ENCODE data around the gene MEGF9. TPM values are rescaled to one million over a fixed set of nuclear protein-coding genes. Genes with fewer than 3 reads are reported as not detected.

MEGF9 gene
- total RNA-seq, 2 donors from 2014 or later = 5.0 to 10.7 TPM

DNA sequence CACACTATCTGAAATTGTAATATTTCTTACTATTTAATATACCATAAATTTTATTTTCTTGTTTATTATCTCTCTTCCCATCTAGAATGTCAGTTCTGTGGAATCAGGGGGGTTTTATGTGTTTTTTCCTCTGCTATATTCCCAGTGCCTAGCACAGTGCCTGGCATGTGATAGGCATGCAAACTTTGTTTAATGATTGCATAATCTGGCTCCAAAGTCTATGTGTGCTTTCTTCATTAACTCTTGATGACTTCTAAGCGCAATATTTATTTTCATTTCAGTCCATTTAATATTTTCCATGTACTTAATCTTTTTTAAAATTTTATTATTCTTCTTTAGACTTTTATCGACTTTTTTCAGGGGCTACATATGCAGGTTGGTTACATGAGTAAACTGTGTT, 73.9 kb downstream of the MEGF9 start:
- peaks cover 12% of the 10 kb centered on the region for H3K36me3 ChIP-seq (ENCODE audit: control insufficient read depth, insufficient read depth, low read length)
- H3K9me3 Mint-ChIP-seq = peaks cover 22% of the 10 kb centered on the region
- peaks cover 2% of the 10 kb centered on the region for H3K4me1 Mint-ChIP-seq
- peaks cover 17% of the 10 kb centered on the region for H3K36me3 Mint-ChIP-seq (ENCODE audit: low read depth)
- 100% methylated on average over 1 of the region's 2 CpGs; no CpG with 5 or more reads in 1 of the 2 experiments for WGBS, 2 experiments (ENCODE audit: insufficient coverage in 1 of 2, insufficient read length in 1 of 2)
- H3K27me3 Mint-ChIP-seq (ENCODE audit: insufficient read depth) = no peaks in the 10 kb centered on the region
- H3K9ac ChIP-seq (ENCODE audit: extremely low read depth, low read length, poor library complexity, severe bottlenecking) = no peak overlapping the region
- no peak overlapping the region for H3K4me3 Mint-ChIP-seq
- no peaks in the 10 kb centered on the region for H3K27me3 ChIP-seq (ENCODE audit: control insufficient read depth, insufficient read depth, low read length, poor library complexity, severe bottlenecking)
- H3K27ac Mint-ChIP-seq = no peak overlapping the region
- TF ChIP-seq CTCF (conservative IDR thresholded peaks at IDR 0.05) = no peak
- no peak overlapping the region for H3K27ac ChIP-seq (ENCODE audit: low read depth, low read length)
- H3K4me1 ChIP-seq (ENCODE audit: control insufficient read depth, insufficient read depth, low read length) = no peaks in the 10 kb centered on the region
- H3K9me3 ChIP-seq (ENCODE audit: control insufficient read depth, low read length) = peaks cover 16% of the 10 kb centered on the region
- H3K4me3 ChIP-seq (ENCODE audit: low read length) = no peak overlapping the region
- no peak for DNase-seq

- Histone ChIP-seq H3K27me3 (ENCODE audit: control insufficient read depth, insufficient read depth, low read length, poor library complexity, severe bottlenecking) (no peaks in the 10 kb centered on the region), H3K4me3 (ENCODE audit: low read length) (no peak overlapping the region), H3K4me1 (ENCODE audit: control insufficient read depth, insufficient read depth, low read length) (no peaks in the 10 kb centered on the region), H3K36me3 (ENCODE audit: control insufficient read depth, insufficient read depth, low read length) (peaks cover 12% of the 10 kb centered on the region), H3K9me3 (ENCODE audit: control insufficient read depth, low read length) (peaks cover 26% of the 10 kb centered on the region), H3K27ac (ENCODE audit: low read depth, low read length) (no peak overlapping the region), H3K9ac (ENCODE audit: extremely low read depth, low read length, poor library complexity, severe bottlenecking) (no peak overlapping the region)
- peaks cover 32% of the 10 kb centered on the region for H3K9me3 Mint-ChIP-seq
- peaks cover 2% of the 10 kb centered on the region for H3K4me1 Mint-ChIP-seq
- no peak for TF ChIP-seq CTCF (conservative IDR thresholded peaks at IDR 0.05)
- H3K27ac Mint-ChIP-seq = no peak overlapping the region
- WGBS, 2 experiments (ENCODE audit: insufficient coverage in 1 of 2, insufficient read length in 1 of 2) = 83 to 90% methylated on average over 3 to 5 of the region's 5 CpGs
- H3K36me3 Mint-ChIP-seq (ENCODE audit: low read depth) = peaks cover 18% of the 10 kb centered on the region
- no peak overlapping the region for H3K4me3 Mint-ChIP-seq
- no peaks in the 10 kb centered on the region for H3K27me3 Mint-ChIP-seq (ENCODE audit: insufficient read depth)
- DNase-seq = no peak
Observed at GRCh38 chr9:120637919-120638318, 76.4 kb downstream of the MEGF9 start.

GRCh38 chr9:120636194-120636957, 77.9 kb downstream of the MEGF9 start:
- Mint-ChIP-seq H3K4me3 (no peak overlapping the region), H3K27ac (no peak overlapping the region), H3K27me3 (ENCODE audit: insufficient read depth) (no peaks in the 10 kb centered on the region), H3K4me1 (peaks cover 2% of the 10 kb centered on the region), H3K36me3 (ENCODE audit: low read depth) (peaks cover 18% of the 10 kb centered on the region), H3K9me3 (peaks cover 32% of the 10 kb centered on the region)
- TF ChIP-seq CTCF (conservative IDR thresholded peaks at IDR 0.05) = no peak
- no peak for DNase-seq
- Histone ChIP-seq H3K27ac (ENCODE audit: low read depth, low read length) (no peak overlapping the region), H3K36me3 (ENCODE audit: control insufficient read depth, insufficient read depth, low read length) (peaks cover 11% of the 10 kb centered on the region), H3K9ac (ENCODE audit: extremely low read depth, low read length, poor library complexity, severe bottlenecking) (no peak overlapping the region), H3K27me3 (ENCODE audit: control insufficient read depth, insufficient read depth, low read length, poor library complexity, severe bottlenecking) (no peaks in the 10 kb centered on the region), H3K4me1 (ENCODE audit: control insufficient read depth, insufficient read depth, low read length) (no peaks in the 10 kb centered on the region), H3K4me3 (ENCODE audit: low read length) (peak overlapping the region; percentile 50), H3K9me3 (ENCODE audit: control insufficient read depth, low read length) (peaks cover 26% of the 10 kb centered on the region)
- 94 to 100% methylated on average over 9 to 25 of the region's 25 CpGs for WGBS, 2 experiments (ENCODE audit: insufficient coverage in 1 of 2, insufficient read length in 1 of 2)
